Ovary (tissue), 3 donors: ENCODE data around the gene CDC42EP1.

ENCODE experiments used
- POLR2A ChIP-seq: fragments of 450-650 bp; IDR thresholded peaks from one replicate; pipeline ENCODE4 v1.6.1; 2017; ENCODE audit warnings: antibody characterized with exemption, mild to moderate bottlenecking, moderate library complexity
- TF ChIP-seq, protein P1 (sequence below), 3 donors: fragments of 450-650 bp in 2 of 3; fragments of 200-600 bp in 1 of 3; IDR thresholded peaks; one replicate each; pipeline versions ENCODE4 v1.5.1 to v1.8.0; 2016 to 2022; ENCODE audit warnings: antibody characterized with exemption in 3 of 3, mild to moderate bottlenecking in 1 of 3
- donor health status: DM: no; HTN: no; CAD: no.

DNA sequence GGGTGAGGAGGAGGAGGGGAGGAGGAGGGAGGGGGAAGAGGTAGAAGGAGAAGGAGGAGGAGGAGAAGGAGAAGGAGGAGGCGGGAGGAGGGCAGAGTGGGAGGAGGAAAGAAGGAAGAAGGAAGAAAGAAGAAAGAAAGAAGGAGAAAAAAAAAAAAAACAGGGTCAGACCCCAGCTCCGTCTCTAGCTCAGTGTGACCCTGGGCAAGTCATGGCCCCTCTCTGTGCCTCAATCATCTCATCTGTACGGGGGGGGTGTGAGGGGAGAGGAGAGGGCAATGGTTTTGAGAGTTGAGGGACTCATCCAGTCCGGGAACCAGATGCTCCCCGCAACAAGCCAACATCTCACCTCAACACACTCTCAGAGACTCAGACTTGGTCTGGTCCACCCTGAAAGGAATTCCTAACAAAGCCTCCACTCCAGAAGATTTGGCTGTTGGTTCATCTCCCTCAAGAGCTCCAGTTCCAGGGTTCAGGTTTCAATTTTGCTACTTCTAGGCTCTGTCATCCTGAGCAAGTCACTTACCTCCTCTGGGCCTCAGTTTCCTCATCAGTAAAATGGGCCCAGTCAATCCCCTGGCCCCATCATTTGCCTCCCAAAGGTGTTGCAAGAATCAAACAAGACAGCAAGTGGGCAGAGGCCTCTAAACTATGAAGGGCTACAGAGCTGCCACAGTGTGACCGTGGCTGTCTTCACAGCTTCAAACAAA, 48.7 kb upstream of the CDC42EP1 start:
- TF ChIP-seq, protein P1, sequence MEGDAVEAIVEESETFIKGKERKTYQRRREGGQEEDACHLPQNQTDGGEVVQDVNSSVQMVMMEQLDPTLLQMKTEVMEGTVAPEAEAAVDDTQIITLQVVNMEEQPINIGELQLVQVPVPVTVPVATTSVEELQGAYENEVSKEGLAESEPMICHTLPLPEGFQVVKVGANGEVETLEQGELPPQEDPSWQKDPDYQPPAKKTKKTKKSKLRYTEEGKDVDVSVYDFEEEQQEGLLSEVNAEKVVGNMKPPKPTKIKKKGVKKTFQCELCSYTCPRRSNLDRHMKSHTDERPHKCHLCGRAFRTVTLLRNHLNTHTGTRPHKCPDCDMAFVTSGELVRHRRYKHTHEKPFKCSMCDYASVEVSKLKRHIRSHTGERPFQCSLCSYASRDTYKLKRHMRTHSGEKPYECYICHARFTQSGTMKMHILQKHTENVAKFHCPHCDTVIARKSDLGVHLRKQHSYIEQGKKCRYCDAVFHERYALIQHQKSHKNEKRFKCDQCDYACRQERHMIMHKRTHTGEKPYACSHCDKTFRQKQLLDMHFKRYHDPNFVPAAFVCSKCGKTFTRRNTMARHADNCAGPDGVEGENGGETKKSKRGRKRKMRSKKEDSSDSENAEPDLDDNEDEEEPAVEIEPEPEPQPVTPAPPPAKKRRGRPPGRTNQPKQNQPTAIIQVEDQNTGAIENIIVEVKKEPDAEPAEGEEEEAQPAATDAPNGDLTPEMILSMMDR (IDR thresholded peaks at IDR 0.05), result no peak
- TF ChIP-seq POLR2A, result no peak
